K562 (cell line): Measurements from ENCODE around the gene TTLL3. TPM values are rescaled to one million over a fixed set of nuclear protein-coding genes. Genes with fewer than 3 reads are reported as not detected.
A peak's percentile ranks its signal among the peaks of the same experiment; 100 is the strongest.

ENCODE experiments used
- ATAC-seq: fragments of 200-7000 bp; cut with Tn5 transposase; 3 replicates; pipeline ENCODE4 v1.9.1; 2020; ENCODE audit warnings: moderate library complexity
- BruUV-seq: library from RNA; stranded (reverse); fragments of 400-500 nt; replicated peaks from 2 replicates; lab custom pipeline; 2021; lab: Mats Ljungman, UMichigan
- CTCF ChIA-PET: fragments of 300-600 bp; formaldehyde crosslinking; extraction: SDS; loops from one replicate; lab custom pipeline; 2021; ENCODE audit warnings: low intra/inter-chr PET ratio; lab: Yijun Ruan, JAX
- POLR2A ChIA-PET: fragments of 300-600, 350-650 bp; sonication (Branson Sonifier 250); formaldehyde crosslinking; extraction: SDS; loops from one replicate; lab custom pipeline; 2021; ENCODE audit warnings: antibody characterized with exemption, inconsistent platforms; lab: Yijun Ruan, JAX
- DNase-seq, 4 experiments: peaks; one replicate each; pipeline versions ENCODE4 v3.0.0 to v3.0.0-alpha.2; 2011 to 2018; ENCODE audit warnings: low spot score in 3 of 4, mixed read lengths in 3 of 4; ENCODE audit errors: extremely low read depth in 1 of 4
- FAIRE-seq: peaks from 2 replicates; lab custom pipeline; 2011; peaks lifted over from hg19 to GRCh38; lab: Jason Lieb, UNC
- H2AFZ ChIP-seq: 2 replicates; pipeline ENCODE4 v1.6.0; 2011; ENCODE audit warnings: low read depth, low read length, control low read depth, inconsistent platforms
- H3K27ac ChIP-seq: fragments of 200-600 bp; 3 replicates; pipeline ENCODE4 v1.8.0; 2011; ENCODE audit warnings: low read depth, mild to moderate bottlenecking, control low read depth, inconsistent platforms, low read length, moderate library complexity, mixed read lengths; ENCODE audit errors: extremely low read depth
- H3K27me3 ChIP-seq, 2 experiments: fragments of 300-600 bp in 1 of 2; 2 replicates in 1 of 2; 3 replicates in 1 of 2; pipeline versions ENCODE4 v1.6.0 to v1.8.0; 2011; ENCODE audit warnings: inconsistent platforms in 2 of 2, low read length in 2 of 2, mild to moderate bottlenecking in 1 of 2, mixed read lengths in 1 of 2, moderate library complexity in 1 of 2; ENCODE audit not compliant: control insufficient read depth in 2 of 2, insufficient read depth in 2 of 2
- H3K36me3 ChIP-seq: fragments of 300-600 bp; 3 replicates; pipeline ENCODE4 v1.8.0; 2011; ENCODE audit warnings: mild to moderate bottlenecking, low read length, inconsistent platforms; ENCODE audit not compliant: control insufficient read depth, insufficient read depth
- H3K4me1 ChIP-seq, 2 experiments: fragments of 200-600 bp in 1 of 2; replicated peaks in 1 of 2; 2 replicates in 1 of 2; 3 replicates in 1 of 2; pipeline versions ENCODE4 v1.5.1 to v1.8.0; 2011; ENCODE audit warnings: inconsistent platforms in 2 of 2, low read length in 2 of 2, mild to moderate bottlenecking in 1 of 2, mixed read lengths in 1 of 2, moderate library complexity in 1 of 2; ENCODE audit not compliant: control insufficient read depth in 2 of 2, insufficient read depth in 2 of 2
- H3K4me2 ChIP-seq: 2 replicates; pipeline ENCODE4 v1.6.1; 2011; ENCODE audit warnings: low read length, control low read depth, inconsistent platforms, mixed read lengths; ENCODE audit not compliant: insufficient read depth
- H3K4me3 ChIP-seq: fragments of 200-600 bp; sonication (generic), shearing (Covaris generic); 2 replicates; pipeline ENCODE4 v1.5.1; 2016; ENCODE audit warnings: control low read depth, inconsistent platforms
- H3K79me2 ChIP-seq: fragments of 200-600 bp; 3 replicates; pipeline ENCODE4 v1.8.0; 2011; ENCODE audit warnings: low read length, inconsistent platforms; ENCODE audit not compliant: control insufficient read depth, insufficient read depth
- H3K9ac ChIP-seq, 2 experiments: 2 replicates each; pipeline versions ENCODE4 v1.6.0 to v1.6.1; 2011; ENCODE audit warnings: low read depth in 2 of 2, low read length in 2 of 2, control low read depth in 1 of 2, inconsistent platforms in 1 of 2, mild to moderate bottlenecking in 1 of 2, mixed read lengths in 1 of 2; ENCODE audit not compliant: insufficient read depth in 1 of 2
- H3K9me1 ChIP-seq: one replicate; pipeline ENCODE4 v1.6.0; 2011; ENCODE audit warnings: inconsistent platforms, mild to moderate bottlenecking, low read length, moderate library complexity; ENCODE audit not compliant: control insufficient read depth, insufficient read depth
- H3K9me3 ChIP-seq: replicated peaks from 2 replicates; pipeline ENCODE4 v1.5.1; 2011; ENCODE audit warnings: low read depth, low read length, inconsistent platforms; ENCODE audit not compliant: control insufficient read depth, insufficient read depth
- H4K20me1 ChIP-seq: replicated peaks from 2 replicates; pipeline ENCODE4 v1.6.1; 2011; ENCODE audit warnings: low read length, inconsistent platforms, mixed read lengths; ENCODE audit not compliant: control insufficient read depth, insufficient read depth
- AFF4 ChIP-seq: sonication (generic); formaldehyde crosslinking; IDR thresholded peaks from 2 replicates; pipeline ENCODE4 v1.8.0; 2023; ENCODE audit warnings: mild to moderate bottlenecking, missing genetic modification reagents
- HDAC8 ChIP-seq: fragments of 450-650 bp; IDR thresholded peaks from 2 replicates; pipeline ENCODE4 v1.6.1; 2016; ENCODE audit warnings: mild to moderate bottlenecking, missing genetic modification characterization, moderate library complexity, missing compliant biosample characterization
- NCOA6 ChIP-seq: fragments of 450-650 bp; IDR thresholded peaks from 2 replicates; pipeline ENCODE4 v1.6.1; 2017; ENCODE audit warnings: mild to moderate bottlenecking
- NFXL1 ChIP-seq: fragments of 450-650 bp; formaldehyde crosslinking; IDR thresholded peaks from 2 replicates; pipeline ENCODE4 v1.4.0; 2021; ENCODE audit warnings: mild to moderate bottlenecking
- NR2C1 ChIP-seq, 2 experiments: fragments of 450-650 bp; IDR thresholded peaks; 2 replicates each; pipeline ENCODE4 v1.6.1; 2017; ENCODE audit warnings: mild to moderate bottlenecking in 2 of 2, antibody characterized with exemption in 1 of 2, inconsistent platforms in 1 of 2, missing compliant biosample characterization in 1 of 2, missing genetic modification characterization in 1 of 2
- NUFIP1 ChIP-seq: fragments of 450-650 bp; IDR thresholded peaks from 2 replicates; pipeline ENCODE4 v1.6.1; 2018; ENCODE audit not compliant: partially characterized antibody
- POLR2G ChIP-seq: fragments of 200-400 bp; formaldehyde crosslinking; IDR thresholded peaks from 2 replicates; pipeline ENCODE4 v1.6.1; 2017; ENCODE audit warnings: low read depth, mild to moderate bottlenecking, antibody characterized with exemption, low read length, moderate library complexity
- SMARCA5 ChIP-seq: fragments of 450-650 bp; IDR thresholded peaks from 2 replicates; pipeline ENCODE4 v1.6.1; 2016
- USF2 ChIP-seq: sonication (generic); formaldehyde crosslinking; IDR thresholded peaks from 2 replicates; pipeline ENCODE4 v1.5.0; 2020; ENCODE audit warnings: missing genetic modification reagents
- WGBS: fragments of 100-300 bp; shearing (Covaris generic); methylation state at CpG from one replicate; pipeline ENCODE4 v1.1.6; 2016; ENCODE audit warnings: low coverage, mixed read lengths; ENCODE audit not compliant: insufficient coverage; ENCODE audit errors: missing lambda C conversion rate; 5-methylcytosine and 5-hydroxymethylcytosine counted together
- in situ Hi-C: fragments of 300-500 bp; cut with MboI; formaldehyde crosslinking; loops from 4 replicates; pipeline ENCODE4 v1.15.0; 2018; ENCODE audit warnings: inconsistent platforms, mixed read lengths
- intact Hi-C: fragments of 100-400 bp; cut with micrococcal nuclease; formaldehyde crosslinking; loops from 2 replicates; pipeline ENCODE4 v1.14.2; 2022
- polyA plus RNA-seq, 8 experiments: library from polyadenylated mRNA; depleted of rRNA in 4 of 8; stranded (reverse) in 5 of 8; unstranded in 3 of 8; fragments of >200 nt; fragmentation: Nextera tagmentation in 2 of 8; fragmentation: Illumina TruSeq in 1 of 8; extraction: Ambion mirVana in 2 of 8; extraction: Trizol in 1 of 8; gene quantifications; 2 replicates each; pipeline versions ENCODE4 v1.2.1 to v1.2.3, GENCODE V29; 2011 to 2014; ENCODE audit warnings: inconsistent platforms in 1 of 8, missing spikeins in 1 of 8
- total RNA-seq, 7 experiments: library from RNA; depleted of rRNA in 6 of 7; stranded (reverse); fragments of >200 nt in 6 of 7; fragmentation: Illumina TruSeq in 2 of 7; extraction: Trizol in 2 of 7; gene quantifications; 2 replicates each; pipeline versions ENCODE4 v1.2.1 to v1.2.3, GENCODE V29; 2011 to 2021; ENCODE audit warnings: low replicate concordance in 1 of 7
- TF ChIP-seq, protein P1 (sequence below): sonication (generic); formaldehyde crosslinking; IDR thresholded peaks from 2 replicates; pipeline ENCODE4 v1.9.0; 2022; ENCODE audit warnings: mild to moderate bottlenecking, missing genetic modification reagents

The TTLL3 gene
- total and polyA plus RNA-seq, 9 of the 15 experiments (the other 6 are each of a cell fraction or from before 2014, with no cell fraction given): 8.9 to 106 (median 33.2) TPM

GRCh38 chr3:9762871-9763270, 47.2 kb upstream of the TTLL3 start:
- H3K9me1 ChIP-seq: no peaks in the 10 kb centered on the region
- intact Hi-C loops (no loop called here), in situ Hi-C loops (no loop called here)
- H3K4me2 ChIP-seq: no peak overlapping the region
- H3K27ac ChIP-seq: no peak overlapping the region
- H3K79me2 ChIP-seq: no peaks in the 10 kb centered on the region
- ChIA-PET POLR2A (interaction anchor here (0.6 to 2.2 kb wide), 5 partner anchors 9 to 30 kb away, joined by 3 to 11 read pairs (median 4); partner anchors contain the start of gene OGG1), CTCF (no interaction called here)
- DNase-seq: no peak
- peaks cover 0 to 4% of the 10 kb centered on the region in 2 experiments; a peak in 2 of 5 replicates for H3K4me1 ChIP-seq
- H3K9ac ChIP-seq: peak overlapping the region in 1 of 2 experiments; percentile 43; a peak in 1 of 4 replicates
- H4K20me1 ChIP-seq: no peaks in the 10 kb centered on the region
- no peak; the same call in 2 of the 3 replicates for ATAC-seq
- WGBS: 73% methylated on average over 8 of the region's 8 CpGs
- no peaks in the 10 kb centered on the region; the same call in 1 of the 2 replicates for H3K9me3 ChIP-seq
- H2AFZ ChIP-seq: no peak overlapping the region
- H3K36me3 ChIP-seq: peaks cover 10% of the 10 kb centered on the region; the same call in 1 of the 3 replicates
- BruUV-seq: no TSS peak
- TF ChIP-seq NFXL1: no peak
- peak; percentile 50; the same call in 1 of the 2 replicates for TF ChIP-seq POLR2G
- no peaks in the 10 kb centered on the region for H3K27me3 ChIP-seq
- FAIRE-seq: no peak
- no peak overlapping the region for H3K4me3 ChIP-seq

GRCh38 chr3:9765865-9766264, 44.2 kb upstream of the TTLL3 start:
- no peak overlapping the region for H3K27ac ChIP-seq
- no peaks in the 10 kb centered on the region for H4K20me1 ChIP-seq
- H3K27me3 ChIP-seq: no peaks in the 10 kb centered on the region
- H3K4me1 ChIP-seq: peaks cover 0 to 19% of the 10 kb centered on the region in 2 experiments; a peak in 3 of 5 replicates
- H3K9me1 ChIP-seq: no peaks in the 10 kb centered on the region
- H3K9ac ChIP-seq: no peak overlapping the region
- ChIA-PET POLR2A (interaction anchor here (0.8 to 1.0 kb wide), 3 partner anchors 10 to 65 kb away, joined by 3 to 4 read pairs (median 3); no protein-coding TSS in a partner anchor), CTCF (no interaction called here)
- DNase-seq: peak; percentile 54 to 74 (median 68)
- H3K4me3 ChIP-seq: no peak overlapping the region
- in situ Hi-C loops (no loop called here), intact Hi-C loops (no loop called here)
- no peaks in the 10 kb centered on the region for H3K79me2 ChIP-seq
- BruUV-seq: no TSS peak
- no peak overlapping the region for H3K4me2 ChIP-seq
- WGBS: 49% methylated on average over 4 of the region's 4 CpGs
- FAIRE-seq: peak; percentile 89
- H3K9me3 ChIP-seq: no peaks in the 10 kb centered on the region; the same call in 1 of the 2 replicates
- ATAC-seq: peak; percentile 73
- no peaks in the 10 kb centered on the region for H3K36me3 ChIP-seq
- H2AFZ ChIP-seq: no peak overlapping the region
- TF ChIP-seq, protein P1, sequence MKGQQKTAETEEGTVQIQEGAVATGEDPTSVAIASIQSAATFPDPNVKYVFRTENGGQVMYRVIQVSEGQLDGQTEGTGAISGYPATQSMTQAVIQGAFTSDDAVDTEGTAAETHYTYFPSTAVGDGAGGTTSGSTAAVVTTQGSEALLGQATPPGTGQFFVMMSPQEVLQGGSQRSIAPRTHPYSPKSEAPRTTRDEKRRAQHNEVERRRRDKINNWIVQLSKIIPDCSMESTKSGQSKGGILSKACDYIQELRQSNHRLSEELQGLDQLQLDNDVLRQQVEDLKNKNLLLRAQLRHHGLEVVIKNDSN (CRISPR knock-in tag): peak; percentile 95
- TF ChIP-seq NCOA6: no peak
- TF ChIP-seq HDAC8: no peak
- TF ChIP-seq NUFIP1: no peak
- no peak for TF ChIP-seq SMARCA5
- TF ChIP-seq NR2C1 (IDR thresholded peaks at IDR 0.05): no peak; the same call in 1 of the 2 replicates
- no peak for TF ChIP-seq NR2C1 (tag; IDR thresholded peaks at IDR 0.05)
- peak; percentile 93 for TF ChIP-seq USF2
- TF ChIP-seq AFF4: no peak
